HepG2 (cell line): Measurements from ENCODE around the gene TNS1.

Experiments used
- FOXK1 ChIP-seq: sonication (generic); formaldehyde crosslinking; IDR thresholded peaks from 2 replicates; pipeline ENCODE4 v1.4.0; 2020; ENCODE audit warnings: low read depth, missing genetic modification reagents, borderline replicate concordance
- NFIC ChIP-seq: IDR thresholded peaks from 2 replicates; pipeline ENCODE4 v1.6.1; 2012; ENCODE audit warnings: mild to moderate bottlenecking, low read length, inconsistent platforms
- ZNF101 ChIP-seq: sonication (generic); formaldehyde crosslinking; IDR thresholded peaks from 2 replicates; pipeline ENCODE4 v1.4.0; 2020; ENCODE audit warnings: mild to moderate bottlenecking, low read depth, missing genetic modification reagents, borderline replicate concordance
- TF ChIP-seq, protein P1 (sequence below): sonication (generic); formaldehyde crosslinking; conservative IDR thresholded peaks from 2 replicates; pipeline ENCODE4 v1.4.0; 2020; ENCODE audit warnings: missing genetic modification reagents

DNA sequence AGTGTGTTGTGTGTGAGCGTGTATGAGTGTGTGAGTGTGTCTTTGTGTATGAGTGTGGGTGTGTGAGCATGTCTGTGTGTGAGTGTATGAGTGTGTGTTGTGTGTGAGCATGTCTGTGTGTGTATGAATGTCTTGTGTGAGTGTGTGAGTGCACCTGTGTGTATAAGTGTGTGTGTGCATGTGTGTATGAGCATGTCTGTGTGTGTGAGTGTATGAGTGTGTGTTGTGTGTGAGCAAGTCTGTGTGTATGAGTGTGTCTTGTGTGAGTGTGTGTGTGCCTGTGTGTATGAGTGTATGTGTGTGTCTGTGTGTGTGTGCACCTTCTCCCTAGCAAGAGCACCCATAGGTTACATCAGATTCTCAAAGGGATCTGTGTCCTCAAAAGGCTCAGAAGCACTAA, 28.5 kb upstream of the TNS1 start:
- TF ChIP-seq, protein P1, sequence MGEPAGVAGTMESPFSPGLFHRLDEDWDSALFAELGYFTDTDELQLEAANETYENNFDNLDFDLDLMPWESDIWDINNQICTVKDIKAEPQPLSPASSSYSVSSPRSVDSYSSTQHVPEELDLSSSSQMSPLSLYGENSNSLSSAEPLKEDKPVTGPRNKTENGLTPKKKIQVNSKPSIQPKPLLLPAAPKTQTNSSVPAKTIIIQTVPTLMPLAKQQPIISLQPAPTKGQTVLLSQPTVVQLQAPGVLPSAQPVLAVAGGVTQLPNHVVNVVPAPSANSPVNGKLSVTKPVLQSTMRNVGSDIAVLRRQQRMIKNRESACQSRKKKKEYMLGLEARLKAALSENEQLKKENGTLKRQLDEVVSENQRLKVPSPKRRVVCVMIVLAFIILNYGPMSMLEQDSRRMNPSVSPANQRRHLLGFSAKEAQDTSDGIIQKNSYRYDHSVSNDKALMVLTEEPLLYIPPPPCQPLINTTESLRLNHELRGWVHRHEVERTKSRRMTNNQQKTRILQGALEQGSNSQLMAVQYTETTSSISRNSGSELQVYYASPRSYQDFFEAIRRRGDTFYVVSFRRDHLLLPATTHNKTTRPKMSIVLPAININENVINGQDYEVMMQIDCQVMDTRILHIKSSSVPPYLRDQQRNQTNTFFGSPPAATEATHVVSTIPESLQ (CRISPR knock-in tag) = no peak
- TF ChIP-seq FOXK1 (CRISPR knock-in tag) (no peak), NFIC (no peak), ZNF101 (CRISPR knock-in tag) (no peak)
